Thyroid gland (tissue), 4 donors: ENCODE data around the gene GALNT17.

Experiments
- POLR2A ChIP-seq, 2 donors: fragments of 450-650 bp; IDR thresholded peaks; one replicate each; pipeline ENCODE4 v1.6.1; 2017; ENCODE audit warnings: antibody characterized with exemption in 2 of 2, mild to moderate bottlenecking in 2 of 2, moderate library complexity in 1 of 2
- TF ChIP-seq, protein P1 (sequence below), 6 experiments: fragments of 200-600 bp in 3 of 6; fragments of 450-650 bp in 3 of 6; sonication (generic) in 3 of 6; IDR thresholded peaks; one replicate each; pipeline ENCODE4 v1.5.1; 2016 to 2019; ENCODE audit warnings: antibody characterized with exemption in 6 of 6, mild to moderate bottlenecking in 2 of 6, inconsistent platforms in 1 of 6, moderate library complexity in 1 of 6

DNA sequence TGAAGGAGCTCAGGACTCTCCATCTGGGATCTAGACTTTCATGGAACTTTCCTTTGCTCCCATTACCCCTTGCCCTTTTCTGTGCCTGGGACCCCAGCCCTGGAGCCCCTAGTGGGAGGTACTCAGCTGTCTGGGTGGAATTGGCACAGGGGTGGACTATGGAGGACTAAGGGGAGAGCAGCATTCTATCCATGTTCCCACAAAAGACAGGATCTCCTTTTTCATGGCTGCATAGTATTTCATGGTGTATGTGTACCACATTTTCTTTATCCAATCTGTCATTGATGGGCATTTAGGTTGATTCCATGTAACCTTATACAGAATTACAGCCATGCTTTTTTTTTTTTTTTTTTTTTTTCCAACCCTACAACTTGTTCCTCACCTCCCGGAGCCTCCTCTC is 89.1 kb downstream of the GALNT17 start:
- TF ChIP-seq, protein P1, sequence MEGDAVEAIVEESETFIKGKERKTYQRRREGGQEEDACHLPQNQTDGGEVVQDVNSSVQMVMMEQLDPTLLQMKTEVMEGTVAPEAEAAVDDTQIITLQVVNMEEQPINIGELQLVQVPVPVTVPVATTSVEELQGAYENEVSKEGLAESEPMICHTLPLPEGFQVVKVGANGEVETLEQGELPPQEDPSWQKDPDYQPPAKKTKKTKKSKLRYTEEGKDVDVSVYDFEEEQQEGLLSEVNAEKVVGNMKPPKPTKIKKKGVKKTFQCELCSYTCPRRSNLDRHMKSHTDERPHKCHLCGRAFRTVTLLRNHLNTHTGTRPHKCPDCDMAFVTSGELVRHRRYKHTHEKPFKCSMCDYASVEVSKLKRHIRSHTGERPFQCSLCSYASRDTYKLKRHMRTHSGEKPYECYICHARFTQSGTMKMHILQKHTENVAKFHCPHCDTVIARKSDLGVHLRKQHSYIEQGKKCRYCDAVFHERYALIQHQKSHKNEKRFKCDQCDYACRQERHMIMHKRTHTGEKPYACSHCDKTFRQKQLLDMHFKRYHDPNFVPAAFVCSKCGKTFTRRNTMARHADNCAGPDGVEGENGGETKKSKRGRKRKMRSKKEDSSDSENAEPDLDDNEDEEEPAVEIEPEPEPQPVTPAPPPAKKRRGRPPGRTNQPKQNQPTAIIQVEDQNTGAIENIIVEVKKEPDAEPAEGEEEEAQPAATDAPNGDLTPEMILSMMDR (IDR thresholded peaks at IDR 0.05), result no peak
- no peak for TF ChIP-seq POLR2A (IDR thresholded peaks at IDR 0.05)
